ENCODE measurements around the gene CNNM4. TPM values are rescaled to one million over a fixed set of nuclear protein-coding genes. Genes with fewer than 3 reads are reported as not detected.

The CNNM4 gene
- total and polyA plus RNA-seq, 2 of the 4 experiments (the other 2 are of a cell fraction): 2.0 to 4.1 TPM

DNA sequence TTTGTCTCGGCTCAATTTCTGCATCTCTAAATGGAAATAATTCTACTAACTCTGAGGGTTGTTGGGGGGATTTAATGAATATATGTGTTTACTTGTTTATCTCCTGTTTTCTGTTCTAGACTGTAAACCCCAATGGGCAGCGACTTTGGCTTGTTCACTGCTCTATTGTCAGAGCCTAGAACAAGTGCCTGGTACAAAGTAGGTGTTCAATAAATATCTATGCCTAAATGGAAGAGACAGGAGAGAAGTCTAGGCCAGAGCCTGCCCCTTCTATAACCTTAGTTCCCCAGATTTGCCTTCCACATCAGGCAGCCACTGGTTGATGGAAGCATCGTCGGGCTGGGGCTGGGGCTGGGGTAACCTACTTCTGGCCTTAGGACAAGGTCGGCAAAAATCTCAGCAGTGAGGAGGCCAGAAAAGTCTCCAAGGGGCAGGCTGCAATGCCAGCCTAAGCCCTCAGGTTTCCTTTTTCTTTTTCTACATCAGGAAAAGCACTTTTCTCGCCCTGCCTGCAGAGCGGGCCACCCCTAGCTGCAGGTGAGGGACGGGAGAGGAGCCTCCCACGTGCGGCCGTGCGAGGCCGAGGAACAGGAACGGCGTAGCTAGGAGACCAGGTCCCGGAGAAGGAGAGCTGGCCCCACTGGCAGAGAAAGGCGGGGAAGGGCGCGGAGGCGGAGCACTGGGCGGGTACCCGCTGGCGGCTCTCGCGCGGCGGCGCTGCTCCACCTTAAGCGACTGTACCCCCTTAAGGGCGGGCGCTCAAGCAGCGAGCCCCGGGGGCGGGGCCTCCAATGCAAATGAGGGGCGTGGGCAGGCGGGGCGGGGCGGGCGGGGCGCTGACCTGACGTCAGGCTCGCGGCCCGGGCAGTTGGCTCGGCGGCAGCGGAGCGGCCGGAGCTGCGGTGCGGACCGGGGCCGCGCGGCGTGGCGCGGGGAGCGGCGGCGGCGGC, at the start of gene CNNM4 (continued):
- TF ChIP-seq, protein P1, sequence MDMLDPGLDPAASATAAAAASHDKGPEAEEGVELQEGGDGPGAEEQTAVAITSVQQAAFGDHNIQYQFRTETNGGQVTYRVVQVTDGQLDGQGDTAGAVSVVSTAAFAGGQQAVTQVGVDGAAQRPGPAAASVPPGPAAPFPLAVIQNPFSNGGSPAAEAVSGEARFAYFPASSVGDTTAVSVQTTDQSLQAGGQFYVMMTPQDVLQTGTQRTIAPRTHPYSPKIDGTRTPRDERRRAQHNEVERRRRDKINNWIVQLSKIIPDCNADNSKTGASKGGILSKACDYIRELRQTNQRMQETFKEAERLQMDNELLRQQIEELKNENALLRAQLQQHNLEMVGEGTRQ (IDR thresholded peaks at IDR 0.05; ENCODE audit: low read depth, low read length): peak; percentile 33; the same call in 1 of the 2 replicates
- TF ChIP-seq CEBPB (IDR thresholded peaks at IDR 0.05; ENCODE audit: low read depth, low read length) (no peak), MAZ (IDR thresholded peaks at IDR 0.05; ENCODE audit: borderline replicate concordance, low read depth, low read length) (0 out of 2 replicates have a peak, but pooled peaks have one; percentile 7)

DNA sequence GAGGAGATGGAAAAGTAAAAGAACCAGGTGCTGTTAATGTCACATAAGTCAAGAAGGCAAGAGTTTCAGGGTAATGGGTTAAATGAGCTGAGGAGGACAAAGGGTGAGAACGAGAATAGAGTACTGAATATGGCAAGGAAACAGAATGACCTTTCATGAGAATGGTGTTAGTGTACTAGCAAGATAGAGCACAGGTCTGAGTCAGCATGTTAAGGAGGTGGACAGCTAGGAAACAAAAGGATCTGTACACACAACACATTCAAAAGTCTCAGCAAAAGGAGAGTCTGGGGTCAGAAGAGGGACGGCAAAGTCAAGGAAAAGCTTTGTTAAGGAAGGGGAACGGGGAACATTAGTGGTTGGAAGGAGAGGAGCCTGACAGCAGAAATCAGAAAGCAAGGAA, 49.7 kb upstream of the CNNM4 start:
- Histone ChIP-seq H3K36me3 (ENCODE audit: control insufficient read depth, insufficient read depth, low read length) (peaks cover 45% of the 10 kb centered on the region), H2BK15ac (ENCODE audit: low read depth, low read length) (no peak overlapping the region), H4K20me1 (ENCODE audit: insufficient read depth, low read length) (no peaks in the 10 kb centered on the region), H3K79me1 (ENCODE audit: low read depth in 1 of 2, low read length in 2 of 2) (peaks cover 0 to 5% of the 10 kb centered on the region in 2 experiments; a peak in 1 of 4 replicates), H3K4me3 (ENCODE audit: insufficient read depth, low read depth, low read length) (no peak overlapping the region), H3K9me3 (ENCODE audit: control insufficient read depth, insufficient read depth, low read length) (no peaks in the 10 kb centered on the region), H2AFZ (replicated peaks; ENCODE audit: low read length, poor library complexity) (no peak overlapping the region), H2AK5ac (ENCODE audit: low read depth, low read length) (no peak overlapping the region), H3K9ac (ENCODE audit: low read depth, low read length) (no peak overlapping the region), H3K4me1 (ENCODE audit: control insufficient read depth, insufficient read depth, low read length) (no peaks in the 10 kb centered on the region; the same call in 1 of the 2 replicates), H4K91ac (ENCODE audit: insufficient read depth, low read depth, low read length) (no peak overlapping the region), H3K4me2 (ENCODE audit: low read depth, low read length) (no peak overlapping the region), H2AK9ac (replicated peaks; ENCODE audit: low read depth, low read length, poor library complexity) (no peak overlapping the region), H3K4ac (ENCODE audit: low read depth, low read length) (no peak overlapping the region), H3K23ac (ENCODE audit: low read depth, low read length) (no peak overlapping the region), H2BK20ac (ENCODE audit: low read depth, low read length) (no peak overlapping the region), H4K5ac (ENCODE audit: low read depth, low read length) (no peak overlapping the region), H2BK5ac (ENCODE audit: low read depth, low read length, poor library complexity, severe bottlenecking) (no peak overlapping the region), H3K27me3 (ENCODE audit: control insufficient read depth, insufficient read depth, low read length) (no peaks in the 10 kb centered on the region), H3K14ac (replicated peaks; ENCODE audit: low read depth, low read length) (no peak overlapping the region), H2BK120ac (ENCODE audit: low read depth, low read length) (no peak overlapping the region), H3K9me1 (ENCODE audit: insufficient read depth, low read length) (0 out of 2 replicates have a peak, but pooled peaks cover 3% of the 10 kb centered on the region), H3K56ac (ENCODE audit: extremely low read depth, insufficient read depth, low read length) (no peak overlapping the region), H3K27ac (ENCODE audit: insufficient read depth, low read length) (no peak overlapping the region), H4K8ac (ENCODE audit: low read depth in 2 of 2, low read length in 2 of 2) (no peak overlapping the region), H3K18ac (ENCODE audit: low read depth, low read length) (no peak overlapping the region)
- intact Hi-C loops (cut with micrococcal nuclease): no loop called here
- ChIA-PET CTCF (no interaction called here), POLR2A (ENCODE audit: unreplicated experiment) (no interaction called here)
- BruUV-seq (replicated peaks): no TSS peak
- in situ Hi-C loops (cut with MboI; ENCODE audit: low sequenced_read_pairs): no loop called here
- WGBS, 2 experiments (ENCODE audit: extremely low coverage in 2 of 2, insufficient read length in 1 of 2): 86% methylated on average over 1 of the region's 3 CpGs; no CpG with 5 or more reads in 1 of the 2 experiments
- no peak for DNase-seq
- dilution Hi-C loops (cut with HindIII; ENCODE audit: low sequenced_read_pairs, unreplicated experiment): no loop called here
- ATAC-seq (ENCODE audit: low read depth): no peak
- TF ChIP-seq FOS (IDR thresholded peaks at IDR 0.05; ENCODE audit: low read depth, low read length) (no peak), RCOR1 (IDR thresholded peaks at IDR 0.05; ENCODE audit: insufficient replicate concordance, low read length) (no peak), CHD1 (IDR thresholded peaks at IDR 0.05; ENCODE audit: low read depth, low read length) (no peak), MXI1 (IDR thresholded peaks at IDR 0.05; ENCODE audit: borderline replicate concordance, low read depth, low read length) (no peak), RFX5 (IDR thresholded peaks at IDR 0.05; ENCODE audit: low read depth, low read length) (no peak), NFE2L2 (IDR thresholded peaks at IDR 0.05; ENCODE audit: low read depth, low read length) (no peak), MAZ (IDR thresholded peaks at IDR 0.05; ENCODE audit: borderline replicate concordance, low read depth, low read length) (no peak)
- TF ChIP-seq, protein P2, sequence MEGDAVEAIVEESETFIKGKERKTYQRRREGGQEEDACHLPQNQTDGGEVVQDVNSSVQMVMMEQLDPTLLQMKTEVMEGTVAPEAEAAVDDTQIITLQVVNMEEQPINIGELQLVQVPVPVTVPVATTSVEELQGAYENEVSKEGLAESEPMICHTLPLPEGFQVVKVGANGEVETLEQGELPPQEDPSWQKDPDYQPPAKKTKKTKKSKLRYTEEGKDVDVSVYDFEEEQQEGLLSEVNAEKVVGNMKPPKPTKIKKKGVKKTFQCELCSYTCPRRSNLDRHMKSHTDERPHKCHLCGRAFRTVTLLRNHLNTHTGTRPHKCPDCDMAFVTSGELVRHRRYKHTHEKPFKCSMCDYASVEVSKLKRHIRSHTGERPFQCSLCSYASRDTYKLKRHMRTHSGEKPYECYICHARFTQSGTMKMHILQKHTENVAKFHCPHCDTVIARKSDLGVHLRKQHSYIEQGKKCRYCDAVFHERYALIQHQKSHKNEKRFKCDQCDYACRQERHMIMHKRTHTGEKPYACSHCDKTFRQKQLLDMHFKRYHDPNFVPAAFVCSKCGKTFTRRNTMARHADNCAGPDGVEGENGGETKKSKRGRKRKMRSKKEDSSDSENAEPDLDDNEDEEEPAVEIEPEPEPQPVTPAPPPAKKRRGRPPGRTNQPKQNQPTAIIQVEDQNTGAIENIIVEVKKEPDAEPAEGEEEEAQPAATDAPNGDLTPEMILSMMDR (conservative IDR thresholded peaks at IDR 0.05; ENCODE audit: low read depth, low read length): no peak
- TF ChIP-seq, protein P3, sequence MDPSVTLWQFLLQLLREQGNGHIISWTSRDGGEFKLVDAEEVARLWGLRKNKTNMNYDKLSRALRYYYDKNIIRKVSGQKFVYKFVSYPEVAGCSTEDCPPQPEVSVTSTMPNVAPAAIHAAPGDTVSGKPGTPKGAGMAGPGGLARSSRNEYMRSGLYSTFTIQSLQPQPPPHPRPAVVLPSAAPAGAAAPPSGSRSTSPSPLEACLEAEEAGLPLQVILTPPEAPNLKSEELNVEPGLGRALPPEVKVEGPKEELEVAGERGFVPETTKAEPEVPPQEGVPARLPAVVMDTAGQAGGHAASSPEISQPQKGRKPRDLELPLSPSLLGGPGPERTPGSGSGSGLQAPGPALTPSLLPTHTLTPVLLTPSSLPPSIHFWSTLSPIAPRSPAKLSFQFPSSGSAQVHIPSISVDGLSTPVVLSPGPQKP (IDR thresholded peaks at IDR 0.05; ENCODE audit: borderline replicate concordance, low read depth, low read length): no peak
